ENCODE measurements around the gene FSTL4. TPM values are rescaled to one million over a fixed set of nuclear protein-coding genes. Genes with fewer than 3 reads are reported as not detected.

The FSTL4 gene
- total and polyA plus RNA-seq, 4 donors = 0.08 to 1.4 (median 0.31) TPM

- DNase-seq (no peak), ATAC-seq (ENCODE audit: insufficient read depth, low FRiP score) (no peak)
- TF ChIP-seq CTCF (IDR thresholded peaks at IDR 0.05; ENCODE audit: control extremely low read depth, extremely low read depth) = no peak
- Histone ChIP-seq H3K4me1 (ENCODE audit: control insufficient read depth in 5 of 5, insufficient read depth in 5 of 5, low read length in 5 of 5) (peaks cover 0 to 5% (median 0%) of the 10 kb centered on the region in 5 donors), H3K4me3 (no peak overlapping the region), H3K27ac (ENCODE audit: low read depth in 1 of 2, low read length in 1 of 2) (no peak overlapping the region), H3K9ac (ENCODE audit: insufficient read depth in 1 of 2, low read length in 2 of 2) (no peak overlapping the region), H3K9me3 (ENCODE audit: control insufficient read depth in 4 of 4, insufficient read depth in 3 of 4, low read length in 3 of 4) (no peaks in the 10 kb centered on the region), H3K27me3 (ENCODE audit: control insufficient read depth in 3 of 3, insufficient read depth in 3 of 3, low read length in 2 of 3) (no peaks in the 10 kb centered on the region), H3K36me3 (ENCODE audit: control insufficient read depth in 4 of 4, insufficient read depth in 4 of 4, low read length in 4 of 4) (no peaks in the 10 kb centered on the region)
- WGBS, 2 donors = 70 to 73% methylated on average over 8 of the region's 8 CpGs
Observed at GRCh38 chr5:133341915-133342710, 270.2 kb downstream of the FSTL4 start.

- WGBS, 2 donors = 70% methylated on average over 6 of the region's 6 CpGs
- H3K4me1 ChIP-seq (ENCODE audit: control insufficient read depth in 5 of 5, insufficient read depth in 5 of 5, low read length in 5 of 5) = peaks cover 0 to 5% (median 0%) of the 10 kb centered on the region in 5 donors
- no peaks in the 10 kb centered on the region for H3K9me3 ChIP-seq (ENCODE audit: control insufficient read depth in 4 of 4, insufficient read depth in 3 of 4, low read length in 3 of 4)
- DNase-seq = no peak
- TF ChIP-seq CTCF (IDR thresholded peaks at IDR 0.05; ENCODE audit: control extremely low read depth, extremely low read depth) = no peak
- ATAC-seq (ENCODE audit: insufficient read depth, low FRiP score) = no peak
- no peak overlapping the region for H3K9ac ChIP-seq (ENCODE audit: insufficient read depth in 1 of 2, low read length in 2 of 2)
- H3K27ac ChIP-seq (ENCODE audit: low read depth in 1 of 2, low read length in 1 of 2) = no peak overlapping the region
- no peak overlapping the region for H3K4me3 ChIP-seq
- H3K27me3 ChIP-seq (ENCODE audit: control insufficient read depth in 3 of 3, insufficient read depth in 3 of 3, low read length in 2 of 3) = no peaks in the 10 kb centered on the region
- H3K36me3 ChIP-seq (ENCODE audit: control insufficient read depth in 4 of 4, insufficient read depth in 4 of 4, low read length in 4 of 4) = no peaks in the 10 kb centered on the region
Observed at GRCh38 chr5:133341296-133341695, 271.0 kb downstream of the FSTL4 start.

- H3K27me3 ChIP-seq (ENCODE audit: control insufficient read depth in 3 of 3, insufficient read depth in 3 of 3, low read length in 2 of 3) = no peaks in the 10 kb centered on the region
- TF ChIP-seq CTCF (IDR thresholded peaks at IDR 0.05; ENCODE audit: control extremely low read depth, extremely low read depth) = no peak
- H3K9me3 ChIP-seq (ENCODE audit: control insufficient read depth in 4 of 4, insufficient read depth in 3 of 4, low read length in 3 of 4) = no peaks in the 10 kb centered on the region
- 86 to 90% methylated on average over 8 of the region's 8 CpGs for WGBS, 2 donors
- H3K9ac ChIP-seq (ENCODE audit: insufficient read depth in 1 of 2, low read length in 2 of 2) = no peak overlapping the region
- H3K4me3 ChIP-seq = no peak overlapping the region
- H3K4me1 ChIP-seq (ENCODE audit: control insufficient read depth in 5 of 5, insufficient read depth in 5 of 5, low read length in 5 of 5) = peaks cover 0 to 5% (median 0%) of the 10 kb centered on the region in 5 donors
- ATAC-seq (ENCODE audit: insufficient read depth, low FRiP score) (no peak), DNase-seq (no peak)
- no peak overlapping the region for H3K27ac ChIP-seq (ENCODE audit: low read depth in 1 of 2, low read length in 1 of 2)
- H3K36me3 ChIP-seq (ENCODE audit: control insufficient read depth in 4 of 4, insufficient read depth in 4 of 4, low read length in 4 of 4) = no peaks in the 10 kb centered on the region
Observed at GRCh38 chr5:133340822-133341221, 271.5 kb downstream of the FSTL4 start.
